Ramos (cell line): ENCODE measurements around the gene TMCO4.

Source experiments
- in situ Hi-C: fragments of 300-500 bp; cut with MboI; formaldehyde crosslinking; loops from one replicate; pipeline ENCODE4 v1.14.3; 2022; ENCODE audit warnings: low sequenced_read_pairs; ENCODE audit not compliant: unreplicated experiment

Gene TMCO4

DNA sequence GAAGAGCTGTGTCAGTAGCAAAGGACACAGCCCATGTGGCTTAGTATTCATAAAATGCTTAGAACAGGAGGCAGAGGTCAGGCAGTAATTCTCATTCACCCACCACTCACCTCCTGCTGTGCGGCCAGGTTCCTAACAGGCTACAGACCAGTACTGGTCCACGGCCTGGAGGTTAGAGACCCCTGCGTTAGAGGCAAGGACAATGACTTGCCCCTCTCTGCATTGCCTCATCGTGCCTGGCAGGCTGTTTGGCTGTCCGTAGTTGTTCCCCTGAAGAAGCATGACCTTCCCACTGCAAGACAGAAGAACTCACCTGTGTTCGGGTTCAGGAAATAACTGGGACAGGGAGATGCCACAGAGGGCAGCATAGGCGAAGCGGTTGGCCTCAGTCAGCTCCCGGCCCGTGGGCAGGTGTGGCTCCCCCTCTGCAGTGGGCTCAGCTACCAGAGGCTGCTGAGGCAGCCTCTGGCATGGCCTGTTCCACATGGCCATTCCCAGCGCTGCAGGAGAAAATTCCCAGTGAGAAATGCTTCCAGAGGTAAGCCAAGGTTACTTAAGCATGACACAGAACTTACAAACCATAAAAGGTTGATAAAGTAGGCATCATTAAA lies 19.3 kb downstream of the TMCO4 start:
- in situ Hi-C loops = no loop called here

DNA sequence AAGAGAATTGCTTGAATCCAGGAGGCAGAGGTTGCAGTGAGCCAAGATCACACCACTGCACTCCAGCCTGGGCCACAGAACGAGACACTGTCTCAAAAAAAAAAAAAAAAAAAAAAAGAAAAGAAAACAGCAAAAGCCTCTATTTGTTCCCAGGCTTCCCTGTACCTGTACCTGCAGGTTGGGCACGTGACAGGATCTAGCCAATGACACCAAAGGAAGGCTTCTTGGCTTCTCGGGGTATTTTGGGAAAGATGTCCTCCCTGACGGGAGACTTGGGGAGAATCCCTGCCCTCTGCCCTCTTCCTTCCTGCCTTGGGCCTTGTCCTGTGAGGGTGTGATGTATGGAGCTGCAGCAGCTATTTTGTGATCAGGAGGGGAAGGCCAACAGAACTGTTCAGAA lies 22.8 kb downstream of the TMCO4 start:
- in situ Hi-C loops = no loop called here

DNA sequence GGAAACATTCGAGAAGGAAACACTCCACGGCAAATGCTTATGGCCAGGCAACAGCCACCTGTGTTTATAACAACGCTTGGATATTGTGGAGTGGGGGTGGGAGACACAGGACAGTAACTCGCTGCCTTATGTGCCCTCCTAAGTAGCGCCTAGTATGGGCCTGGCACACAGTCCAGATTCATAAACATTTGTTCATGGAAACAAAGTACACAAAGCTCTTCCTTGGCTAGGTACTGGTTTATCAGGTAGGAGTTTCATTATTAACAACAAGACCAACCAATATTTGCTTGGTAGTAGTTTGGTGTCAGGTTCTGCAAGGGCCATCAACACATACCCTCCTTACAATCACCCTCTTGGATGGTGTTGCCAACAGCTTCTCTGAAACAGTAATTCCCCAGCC lies 23.4 kb downstream of the TMCO4 start:
- in situ Hi-C loops = no loop called here

DNA sequence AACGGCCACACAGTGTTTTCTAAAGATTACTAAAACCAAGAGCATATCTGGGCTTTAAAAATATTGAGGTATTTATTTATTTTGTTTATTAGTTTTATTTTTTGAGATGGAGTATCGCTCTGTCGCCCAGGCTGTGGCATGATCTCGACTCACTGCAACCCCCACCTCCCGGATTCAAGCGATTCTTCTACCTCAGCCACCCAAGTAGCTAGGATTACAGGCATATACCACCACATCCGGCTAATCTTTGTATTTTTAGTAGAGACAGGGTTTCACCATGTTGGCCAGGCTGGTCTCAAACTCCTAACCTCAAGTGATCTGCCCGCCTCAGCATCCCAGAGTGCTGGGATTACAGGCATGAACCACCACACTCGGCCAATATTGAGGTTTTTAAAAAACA lies 23.9 kb downstream of the TMCO4 start:
- in situ Hi-C loops = no loop called here

DNA sequence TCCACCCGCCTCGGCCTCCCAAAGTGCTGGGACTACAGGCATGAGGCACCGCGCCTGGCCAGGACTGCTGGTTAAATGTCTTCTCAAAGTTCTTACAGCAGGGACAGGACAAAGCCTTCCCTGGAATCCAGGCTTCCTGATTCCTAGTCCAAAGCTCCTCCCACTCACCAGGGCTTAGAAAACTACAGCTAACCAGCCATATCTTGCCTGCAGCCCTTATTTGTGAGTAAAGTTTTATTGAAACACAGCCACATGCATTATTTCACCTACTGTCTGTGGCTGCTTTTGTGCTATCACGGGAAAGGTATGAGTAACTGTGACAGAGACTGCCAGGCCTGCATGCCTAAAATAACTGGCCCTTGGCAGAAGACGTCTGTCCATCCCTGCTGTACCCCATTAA lies 24.4 kb downstream of the TMCO4 start:
- in situ Hi-C loops = no loop called here

DNA sequence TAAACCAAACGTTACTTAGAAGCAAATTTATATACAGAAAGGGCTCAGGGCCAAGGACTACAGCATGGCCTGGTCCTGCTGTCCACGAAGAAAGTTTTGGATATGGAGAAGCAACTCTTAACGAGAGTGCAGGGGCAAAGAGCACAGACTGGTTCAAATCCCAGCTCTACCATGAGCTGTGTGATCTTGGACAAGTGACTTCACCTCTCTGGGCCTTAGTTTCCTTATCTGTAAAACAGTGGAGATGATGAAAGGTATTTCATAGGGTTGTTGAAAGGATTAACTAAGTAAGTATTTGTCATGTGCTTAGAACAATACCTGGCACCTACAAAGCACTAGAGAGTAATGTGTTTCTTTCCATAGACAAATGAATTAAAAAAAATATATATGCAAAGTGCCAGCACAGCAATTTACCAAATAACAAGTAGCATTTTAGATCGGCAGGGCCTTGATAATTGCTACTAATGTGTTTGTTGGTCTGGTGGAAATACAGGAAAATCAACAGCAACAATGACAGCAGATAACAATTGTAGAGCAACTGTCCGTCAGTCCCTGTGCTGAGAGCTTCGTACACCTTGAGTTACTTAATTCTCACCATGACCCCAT lies 25.4 kb downstream of the TMCO4 start:
- in situ Hi-C loops = no loop called here

DNA sequence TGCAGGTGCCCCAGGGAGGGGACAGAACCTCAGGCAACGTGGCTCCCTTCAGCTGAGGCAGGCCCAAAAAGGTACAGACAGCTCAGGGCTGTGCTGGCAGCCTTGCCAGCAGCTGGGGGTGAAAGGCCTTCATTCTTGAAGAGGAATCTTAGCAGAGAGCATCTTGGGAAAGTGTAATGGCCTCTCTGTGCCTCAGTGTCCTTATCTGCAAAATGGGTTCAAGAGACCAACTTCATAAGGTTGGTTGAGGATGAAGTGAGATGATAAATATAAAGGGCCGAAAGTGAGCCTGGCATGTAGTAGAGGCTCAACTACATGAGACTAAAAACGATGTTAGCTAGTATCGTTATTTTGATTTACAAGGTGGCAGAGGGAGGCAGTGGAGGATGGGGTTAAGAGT lies 26.2 kb downstream of the TMCO4 start:
- in situ Hi-C loops = no loop called here

DNA sequence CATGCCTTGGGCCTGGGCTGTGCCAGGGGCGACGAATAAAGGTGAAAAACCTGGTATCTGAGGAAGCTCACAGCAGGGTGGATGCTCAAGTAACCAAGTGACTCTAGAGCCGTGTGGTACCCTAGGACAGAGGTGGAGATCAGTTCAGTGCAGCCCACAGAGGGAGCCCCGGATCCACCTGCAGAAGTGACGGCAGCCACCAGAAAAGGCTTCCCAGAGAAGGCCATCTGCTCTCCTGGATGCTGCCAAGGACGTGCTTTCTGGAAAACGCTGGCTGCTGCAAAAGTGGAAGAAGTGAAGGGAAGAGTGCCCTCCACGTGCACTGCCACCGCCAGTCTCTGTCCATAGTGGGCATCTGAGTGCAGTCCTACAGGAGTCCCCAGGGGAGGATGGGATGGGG lies 27.7 kb downstream of the TMCO4 start:
- in situ Hi-C loops = no loop called here

DNA sequence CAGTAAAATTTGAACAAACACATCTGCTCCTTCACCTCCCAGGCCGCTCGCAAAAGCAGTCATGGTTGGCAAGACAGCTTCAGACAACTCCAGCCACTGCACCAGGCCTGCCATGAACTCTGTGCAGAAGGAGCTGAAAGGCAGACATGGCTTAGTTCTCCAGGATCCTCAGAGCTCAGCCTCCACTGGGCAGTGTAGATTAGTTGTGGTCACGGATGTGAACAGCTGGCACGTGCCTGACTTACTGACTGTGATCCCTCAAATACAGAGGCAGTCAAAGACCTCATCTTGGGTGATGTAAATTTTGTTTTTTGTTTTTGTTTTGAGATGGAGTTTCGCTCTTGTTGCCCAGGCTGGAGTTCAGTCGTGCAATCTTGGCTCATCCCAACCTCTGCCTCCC lies 28.4 kb downstream of the TMCO4 start:
- in situ Hi-C loops = no loop called here

DNA sequence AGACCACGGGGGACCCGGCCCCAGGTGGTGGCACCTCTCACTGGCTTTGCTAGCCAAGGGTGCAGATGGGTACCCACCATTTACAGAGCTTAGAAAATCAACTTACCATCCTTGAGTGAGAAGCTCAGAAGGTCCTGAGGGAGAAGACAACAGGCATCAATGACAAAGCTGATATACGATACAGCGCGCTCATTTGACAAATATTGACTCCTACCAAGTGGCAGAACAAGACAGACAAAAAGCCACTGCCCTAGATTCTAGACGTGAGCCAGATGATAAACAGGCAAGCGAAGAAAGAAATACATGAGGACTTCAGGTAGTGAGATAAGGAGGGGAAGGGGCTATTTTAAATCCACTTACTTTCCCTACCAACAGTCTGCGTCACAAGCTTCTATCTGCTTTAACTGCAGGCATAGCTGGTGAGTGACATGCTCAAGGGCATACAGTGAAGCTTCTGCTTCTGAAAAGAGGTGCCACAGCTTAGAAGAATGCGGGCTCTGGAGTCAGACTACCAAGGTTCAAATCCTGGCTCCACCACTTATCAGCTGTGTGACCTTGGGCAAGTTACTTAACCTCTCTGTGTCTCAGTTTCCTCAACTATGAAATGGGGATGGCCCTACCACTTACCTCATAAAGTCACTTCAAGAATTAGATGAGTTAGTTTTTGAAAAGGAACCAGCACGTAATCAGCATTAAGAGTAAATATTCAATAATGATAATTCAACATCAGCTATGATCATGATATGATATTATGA lies 29.1 kb downstream of the TMCO4 start:
- in situ Hi-C loops = no loop called here

DNA sequence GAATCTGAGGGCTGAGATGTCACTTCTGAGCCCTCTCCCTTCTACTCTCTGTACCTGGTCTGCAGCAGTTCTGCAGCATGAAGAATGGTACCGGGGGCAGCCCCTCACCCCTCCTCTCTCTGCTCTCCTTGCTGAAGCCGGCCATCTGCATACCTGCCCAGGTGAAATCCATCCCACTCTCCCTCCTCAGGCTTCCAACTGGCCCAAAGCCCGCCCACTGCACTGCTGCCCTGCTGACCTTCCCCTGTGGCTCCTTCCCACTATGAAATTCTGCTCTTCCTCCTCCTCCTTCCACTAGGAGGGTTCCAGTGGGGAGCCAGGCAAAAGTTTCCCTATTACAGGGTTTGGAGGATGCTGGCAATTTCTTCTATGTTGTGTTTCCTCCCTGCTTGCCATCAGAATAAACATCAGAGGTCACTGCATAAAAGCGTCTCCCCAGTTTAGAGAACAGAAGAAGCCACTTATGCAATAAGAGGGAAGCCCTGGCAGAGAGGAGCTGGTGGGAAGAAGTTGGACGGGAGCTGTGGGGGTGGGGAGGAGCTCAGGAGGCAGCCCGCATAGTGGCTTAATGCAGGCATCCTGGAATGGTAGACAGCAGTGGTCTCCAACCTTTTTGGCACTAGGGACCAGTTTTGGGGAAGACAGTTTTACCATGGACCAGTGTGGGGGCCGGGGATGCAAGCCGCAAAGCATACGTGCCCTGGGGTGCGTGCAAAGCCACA lies 30.3 kb downstream of the TMCO4 start:
- in situ Hi-C loops = no loop called here

DNA sequence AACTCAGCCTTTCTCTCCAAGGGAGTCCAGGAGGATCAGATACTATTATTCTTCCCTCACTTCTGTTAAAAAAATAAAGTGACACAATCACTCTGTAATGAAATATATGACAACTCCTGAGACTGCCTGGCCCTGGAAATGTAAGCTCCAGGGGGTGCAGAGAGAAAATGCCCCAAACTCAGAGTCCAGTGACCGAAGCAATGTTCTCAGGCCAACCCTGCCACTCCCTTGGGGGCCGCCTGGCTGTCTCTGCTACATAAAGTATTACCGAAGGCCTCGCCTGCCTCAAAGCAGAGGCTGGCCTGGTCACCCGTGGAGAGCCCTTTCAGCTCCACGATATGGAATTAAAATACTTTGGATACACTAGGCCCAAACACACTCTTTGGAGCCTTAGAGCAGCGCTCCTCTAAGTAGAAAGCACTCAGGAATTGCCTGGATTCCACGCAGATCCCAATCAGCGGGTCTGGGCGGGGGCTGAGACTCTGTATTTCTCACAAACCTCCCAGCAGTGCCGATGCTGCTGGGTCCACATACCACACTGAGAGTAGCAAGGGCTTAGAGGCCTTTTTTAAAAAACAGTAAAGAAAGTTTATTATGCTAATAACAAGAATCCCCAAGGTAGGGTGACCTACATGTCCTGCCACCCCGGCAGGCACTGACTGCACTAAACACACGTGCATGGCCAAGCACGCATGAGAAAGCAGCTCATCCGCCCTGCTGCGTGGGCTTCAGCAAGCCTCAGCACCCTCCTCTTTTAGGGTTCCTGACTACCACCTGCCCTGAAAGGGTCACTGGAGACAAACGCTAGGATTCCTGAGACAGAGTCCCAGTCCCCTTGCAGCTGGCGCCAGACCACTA lies 31.1 kb downstream of the TMCO4 start:
- in situ Hi-C loops = no loop called here

DNA sequence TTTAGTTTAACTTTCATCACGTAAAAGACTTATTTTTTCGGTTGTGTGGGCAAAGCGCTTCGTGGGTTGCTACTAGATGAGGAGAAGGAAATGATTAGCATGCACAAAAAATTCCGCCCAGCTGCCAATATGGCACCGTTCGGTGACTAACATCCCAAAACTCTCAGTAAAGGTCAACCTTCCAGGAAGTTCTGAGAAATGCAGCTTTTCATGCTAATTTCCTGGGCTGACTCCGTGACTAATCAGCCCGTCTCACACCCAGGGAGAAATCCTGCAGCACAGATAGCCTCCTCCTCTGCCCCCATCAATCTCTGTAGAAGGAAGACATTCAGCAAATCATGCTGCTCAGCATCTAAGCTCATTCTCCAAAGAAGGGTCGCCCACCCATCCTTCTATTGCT lies 34.1 kb downstream of the TMCO4 start:
- in situ Hi-C loops = no loop called here

DNA sequence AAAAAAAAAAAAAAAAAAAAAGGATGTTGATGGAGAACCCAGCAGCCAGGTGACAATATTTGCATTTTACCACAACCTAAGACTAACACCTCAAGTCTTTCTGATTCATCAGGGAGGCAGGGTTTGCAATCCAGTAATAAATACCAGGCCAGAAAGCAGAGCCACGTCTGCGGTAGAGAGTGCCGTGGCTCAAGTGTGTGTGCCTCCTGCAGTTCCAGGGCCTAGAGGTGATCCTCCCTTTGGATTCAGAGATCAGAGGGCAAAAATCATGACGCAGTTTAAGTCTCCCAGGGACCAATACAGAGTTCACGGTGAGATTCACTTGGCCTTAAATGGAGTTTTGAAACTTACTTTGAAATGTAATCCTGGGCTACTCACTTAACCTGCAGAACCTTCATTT lies 34.9 kb downstream of the TMCO4 start:
- in situ Hi-C loops = no loop called here

DNA sequence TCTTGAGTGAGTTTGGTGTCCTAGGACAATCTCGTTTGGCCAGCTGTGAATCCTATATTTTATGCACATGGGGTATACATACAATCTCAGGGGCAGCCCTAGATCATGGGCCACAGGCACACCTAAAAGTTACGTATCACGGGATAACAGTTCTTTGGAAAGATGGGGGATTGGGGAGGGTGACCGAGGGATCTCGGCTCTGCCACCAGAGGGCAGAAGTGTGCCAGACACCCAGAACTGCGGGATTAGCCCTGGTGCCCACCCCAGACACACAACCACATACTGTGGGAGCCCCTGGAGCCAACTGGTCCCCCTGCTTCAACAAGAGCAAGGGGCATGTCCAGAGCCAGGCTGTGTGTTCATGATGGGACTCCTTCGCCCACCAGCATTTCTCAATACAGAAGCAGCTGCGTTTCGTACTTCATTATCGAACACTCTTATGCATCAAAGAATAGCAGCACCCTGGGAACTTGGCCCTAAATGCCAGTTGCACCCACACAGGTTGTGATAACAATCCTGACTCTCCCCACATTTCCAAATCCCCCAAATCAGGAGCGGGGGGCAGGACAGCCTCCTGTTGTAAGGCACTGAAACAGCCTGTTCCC lies 37.4 kb downstream of the TMCO4 start:
- in situ Hi-C loops = no loop called here

DNA sequence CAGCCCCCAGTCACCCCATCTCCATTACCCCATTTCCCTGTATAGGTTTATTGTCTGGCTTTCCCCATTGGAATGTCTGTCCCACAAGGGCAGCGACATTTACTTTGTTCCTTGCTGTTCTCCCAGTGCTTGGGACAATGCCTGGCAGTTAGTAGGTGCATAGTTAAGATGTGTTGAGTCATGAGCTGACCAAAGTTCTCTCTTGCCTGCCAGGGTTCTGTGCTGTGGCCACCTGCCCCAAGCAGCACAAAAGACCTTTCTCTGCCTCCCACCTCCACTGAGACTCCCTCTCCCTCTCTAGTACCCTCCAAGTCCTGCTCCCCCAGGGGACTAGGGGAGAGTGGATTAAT lies 40.0 kb downstream of the TMCO4 start:
- in situ Hi-C loops = no loop called here

DNA sequence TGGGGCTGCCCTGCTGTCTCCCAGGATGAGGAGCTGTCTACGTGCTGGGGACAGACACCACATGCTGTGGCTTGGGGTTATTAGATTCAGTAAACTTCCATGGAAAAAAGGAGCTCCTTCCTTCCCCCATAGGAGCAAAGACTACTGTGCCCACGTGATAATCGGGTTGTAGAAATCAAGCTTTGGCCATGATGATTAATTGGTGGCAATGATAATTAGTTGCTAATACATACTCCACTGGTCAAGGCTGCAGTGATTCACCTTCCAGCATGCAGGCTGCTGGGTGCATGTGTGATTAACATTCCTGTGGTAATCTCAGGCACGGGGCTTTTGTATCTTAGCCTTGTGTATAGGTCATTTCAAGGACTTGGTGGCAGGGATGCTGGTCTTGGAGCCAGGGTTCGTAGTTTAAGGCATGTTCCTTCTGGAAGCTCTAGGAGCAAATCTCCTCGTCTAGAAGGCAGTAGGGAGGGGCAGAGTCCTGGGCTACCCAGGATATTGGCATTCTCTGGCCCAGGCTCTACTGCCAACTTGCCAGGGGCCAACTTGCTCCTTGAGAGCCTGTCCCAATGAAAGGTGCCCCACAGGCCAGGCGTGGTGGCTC lies 41.4 kb downstream of the TMCO4 start:
- in situ Hi-C loops = no loop called here

DNA sequence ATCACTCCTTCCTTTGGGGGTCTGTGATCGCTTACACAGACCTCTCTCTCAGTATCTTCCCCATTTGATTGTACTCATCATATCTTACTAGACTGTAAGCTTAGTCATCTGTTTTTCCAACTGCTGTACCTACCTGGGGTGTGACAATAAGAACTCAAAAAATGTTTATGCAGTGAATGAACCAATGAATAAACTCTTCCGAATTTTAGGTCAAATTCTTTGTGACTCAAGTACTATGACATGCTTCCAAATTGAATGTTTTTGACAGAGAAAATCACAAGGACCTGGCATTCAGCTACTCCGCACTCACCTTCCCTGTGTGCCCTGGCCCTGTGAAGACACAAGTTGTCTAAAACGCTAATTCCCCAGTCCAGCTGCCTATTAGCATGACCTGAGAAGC lies 42.1 kb downstream of the TMCO4 start:
- in situ Hi-C loops = no loop called here

DNA sequence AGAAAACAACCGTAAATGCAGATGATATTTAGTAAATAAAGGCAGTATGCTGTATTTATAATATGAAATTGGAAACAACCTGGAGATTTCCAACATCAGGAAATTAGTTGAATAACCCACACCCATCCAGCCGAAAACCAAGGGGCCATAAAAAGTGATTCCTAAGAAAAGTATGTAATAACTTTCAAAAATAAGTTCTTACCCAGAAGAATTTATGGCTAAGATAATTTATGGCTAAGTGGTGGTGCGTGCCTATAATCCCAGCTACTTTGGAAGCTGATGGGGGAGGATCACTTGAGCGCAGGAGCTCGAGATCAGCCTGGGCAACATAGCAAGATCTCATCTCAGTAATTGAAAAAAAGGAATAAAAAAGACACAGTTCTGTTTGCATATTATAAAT lies 43.2 kb downstream of the TMCO4 start:
- in situ Hi-C loops = no loop called here

DNA sequence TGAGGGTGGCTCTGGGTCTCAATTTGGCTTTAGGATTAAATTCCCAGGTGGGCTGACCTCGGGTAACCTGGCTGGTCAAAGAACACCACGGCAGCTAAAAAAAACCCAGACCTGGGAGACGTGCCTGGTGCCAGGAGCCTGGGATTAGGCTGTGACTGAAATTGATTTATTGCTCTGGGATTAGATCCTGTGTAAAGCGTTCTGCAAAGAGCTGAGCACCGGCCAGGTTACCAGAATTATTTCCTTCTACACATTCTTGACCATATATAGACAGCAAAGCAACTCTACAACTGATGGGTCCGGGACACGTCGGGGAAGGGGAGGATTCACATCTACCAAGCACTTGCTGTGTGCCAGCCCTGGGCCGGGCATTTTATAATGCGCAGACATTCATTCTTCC lies 45.2 kb downstream of the TMCO4 start:
- in situ Hi-C loops = no loop called here
